ENCODE measurements around the gene PTK6.

PTK6 gene

DNA sequence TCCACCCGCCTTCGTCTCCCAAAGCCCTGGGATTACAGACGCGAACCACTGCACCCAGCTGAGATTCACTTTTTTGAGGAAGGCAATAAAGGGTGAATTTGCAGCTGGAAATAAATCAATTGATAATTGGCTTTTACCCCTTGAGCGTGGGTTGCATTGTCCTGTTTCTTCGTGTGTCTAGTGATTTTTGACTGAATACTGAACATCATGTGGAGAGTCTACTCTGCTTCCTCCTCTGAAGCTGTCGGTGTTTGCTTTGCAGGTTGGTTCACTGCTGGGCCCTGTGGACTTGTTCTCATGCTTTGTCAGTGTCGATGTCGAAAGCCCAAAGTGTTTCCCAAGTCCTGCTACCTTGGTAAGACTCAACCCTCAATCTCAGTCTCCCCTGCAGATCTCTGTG lies 32.5 kb downstream of the PTK6 start:
- no peak for DNase-seq

DNA sequence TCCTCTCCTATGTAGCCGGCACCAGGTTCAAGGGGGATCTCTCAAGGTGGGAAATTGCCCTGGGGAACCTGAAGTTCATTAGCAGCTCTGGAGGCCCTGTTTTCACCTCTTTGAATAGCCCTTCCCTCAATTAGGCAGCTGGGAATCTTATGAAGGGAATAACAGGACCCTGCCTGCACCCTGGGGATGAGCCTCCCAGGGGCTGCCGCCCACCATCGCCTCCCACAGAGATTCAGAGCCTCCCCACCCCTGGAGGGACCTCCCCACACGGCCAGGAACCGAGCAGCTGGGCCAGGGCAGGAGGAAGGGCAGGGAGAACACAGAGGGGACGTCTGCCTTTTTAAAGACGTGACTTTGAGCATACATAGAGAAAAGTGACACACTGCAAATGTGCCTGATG lies 33.7 kb downstream of the PTK6 start:
- no peak for DNase-seq

DNA sequence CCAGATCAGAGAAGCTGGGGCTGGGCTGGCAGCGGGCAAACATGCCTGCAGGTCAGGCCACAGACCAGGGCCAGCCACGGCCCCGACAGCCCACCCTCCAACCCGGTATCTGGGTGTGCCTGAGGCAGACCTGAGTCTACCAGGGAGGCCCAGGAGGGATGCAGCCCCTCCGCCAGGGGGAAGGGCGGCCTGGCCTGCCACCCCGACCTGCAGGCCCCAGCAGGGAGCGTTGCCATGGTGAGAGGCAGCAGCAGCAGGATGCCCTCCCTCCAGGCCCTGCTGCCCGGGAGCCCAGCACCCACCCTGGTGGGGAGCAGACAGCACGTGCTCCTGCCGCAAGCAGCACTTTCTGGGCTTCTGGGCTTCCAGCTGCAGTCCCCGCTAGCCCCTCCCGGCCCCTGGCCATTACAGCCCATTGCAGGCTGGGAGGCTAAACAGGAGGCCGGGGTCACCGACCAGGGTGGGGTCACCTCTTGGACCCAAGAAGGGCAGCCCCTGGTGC lies 34.5 kb downstream of the PTK6 start:
- no peak for DNase-seq

GRCh38 chr20:63501818-63502670 lies 35.1 kb downstream of the PTK6 start:
- no peak for DNase-seq

DNA sequence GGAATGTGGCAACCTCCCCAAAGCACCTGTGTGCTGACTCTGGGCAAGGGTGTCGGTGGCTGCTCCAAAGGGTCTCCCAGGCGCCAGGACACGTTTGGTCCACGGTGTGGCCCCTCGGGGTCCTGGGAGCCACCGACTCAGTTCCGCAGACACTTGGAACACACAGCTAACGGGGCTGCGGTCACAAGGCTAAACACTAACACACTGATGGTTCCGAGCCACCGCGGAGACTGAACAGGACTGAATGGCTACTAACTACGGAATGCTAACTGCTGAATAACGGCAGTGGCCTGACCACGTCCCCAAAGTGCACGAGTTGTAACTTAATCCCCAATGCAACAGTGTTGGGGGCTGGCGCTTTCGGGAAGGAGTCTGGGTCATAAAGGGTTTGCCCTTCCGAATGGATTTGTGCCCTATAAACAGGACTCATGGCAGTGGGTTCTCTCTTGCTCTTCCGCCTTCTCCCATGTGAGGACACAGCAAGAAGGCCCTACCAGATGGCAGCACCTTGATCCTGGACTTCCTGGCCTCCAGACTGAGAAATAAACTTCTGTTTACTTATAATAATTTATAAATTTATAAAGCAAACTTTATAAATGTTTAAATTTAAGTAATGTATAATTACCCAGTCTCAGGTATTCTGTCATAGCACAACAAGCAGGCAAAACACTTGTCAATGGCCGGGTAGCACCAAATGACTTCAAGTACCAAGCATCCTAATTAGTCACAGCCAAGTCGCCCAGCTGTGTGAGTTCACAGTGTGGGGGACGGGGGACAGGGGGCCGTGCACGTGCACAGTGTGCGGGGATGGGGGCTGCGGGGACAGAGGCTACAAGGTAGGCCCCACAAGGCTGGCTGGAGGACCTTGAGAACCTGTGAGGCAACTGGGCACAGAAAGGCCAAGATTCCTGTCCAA lies 36.0 kb downstream of the PTK6 start:
- DNase-seq: no peak

GRCh38 chr20:63500151-63500901 lies 36.9 kb downstream of the PTK6 start:
- DNase-seq: no peak

GRCh38 chr20:63499338-63499969 lies 37.7 kb downstream of the PTK6 start:
- no peak for DNase-seq

DNA sequence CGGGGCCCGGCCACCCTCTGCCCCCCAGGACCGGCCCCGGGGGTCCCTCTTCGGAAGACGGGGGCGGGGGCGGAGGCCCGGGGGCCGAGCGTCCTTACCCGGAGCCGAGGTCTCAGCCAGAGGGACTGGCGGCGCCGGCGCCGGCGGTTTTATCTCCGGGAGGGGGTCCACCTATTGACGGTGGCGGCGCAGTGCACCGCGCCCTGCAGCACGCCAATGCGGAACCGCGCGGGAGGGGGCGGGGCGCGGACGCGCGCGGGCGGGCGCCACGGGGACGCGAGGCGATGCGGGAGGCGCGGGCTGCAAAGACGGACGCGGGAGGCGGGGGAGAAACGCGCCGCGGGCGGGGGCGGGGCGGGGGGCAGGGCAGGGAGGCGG lies 38.2 kb downstream of the PTK6 start, which contains the start of gene EEF1A2:
TSS of gene EEF1A2 (minus strand) at position 124 of the 378 bp plus-strand sequence. CDS start 1,320 bp downstream, outside the sequence.
- DNase-seq: no peak

DNA sequence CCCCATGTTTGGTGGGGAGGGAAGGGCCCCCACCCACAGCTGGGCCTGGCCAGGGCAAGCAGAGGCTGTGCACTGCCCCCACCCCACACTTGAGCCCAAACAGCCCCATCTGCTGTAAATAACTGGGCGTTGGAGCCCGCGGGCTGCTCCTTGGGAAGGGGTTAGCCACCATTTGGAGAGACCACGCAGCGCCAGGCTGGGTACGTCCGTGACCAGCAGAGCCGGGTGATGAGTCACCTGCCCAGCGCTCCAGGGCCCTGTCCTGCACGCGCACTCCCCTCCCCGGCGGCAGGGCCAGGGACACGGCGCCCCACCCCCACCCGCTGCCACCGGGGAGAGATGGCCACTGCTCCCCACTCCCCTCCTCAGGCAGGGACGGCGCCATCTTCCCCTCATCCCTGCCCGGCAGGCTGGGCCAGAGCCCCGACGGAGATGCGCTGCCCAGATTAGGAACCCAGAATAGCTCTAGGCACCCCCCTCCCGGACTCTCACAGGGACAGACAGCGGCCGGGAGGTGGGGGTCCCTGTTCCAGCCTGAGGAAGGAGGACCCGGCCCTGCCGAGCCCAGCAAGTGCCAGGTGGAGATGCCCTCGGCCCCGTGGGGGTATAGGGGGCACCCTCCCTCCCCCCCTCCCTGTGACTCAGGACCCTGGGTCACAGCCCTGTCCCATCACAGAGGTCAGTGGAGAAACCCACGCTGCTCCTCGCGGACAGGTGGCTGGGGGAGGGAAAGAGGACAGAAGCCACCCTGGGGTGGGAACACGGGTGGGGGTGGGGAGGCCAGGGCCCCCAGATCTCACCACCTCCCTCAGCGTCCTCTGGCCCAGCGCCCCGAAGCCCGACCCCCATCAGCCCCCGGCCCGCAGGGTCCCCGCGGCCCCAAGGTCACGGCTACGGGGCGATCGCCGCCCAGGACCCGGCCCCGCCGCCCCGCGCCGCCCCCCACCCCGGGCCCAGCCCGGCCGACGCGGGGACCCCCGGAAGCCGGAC lies 38.9 kb downstream of the PTK6 start:
- no peak for DNase-seq

DNA sequence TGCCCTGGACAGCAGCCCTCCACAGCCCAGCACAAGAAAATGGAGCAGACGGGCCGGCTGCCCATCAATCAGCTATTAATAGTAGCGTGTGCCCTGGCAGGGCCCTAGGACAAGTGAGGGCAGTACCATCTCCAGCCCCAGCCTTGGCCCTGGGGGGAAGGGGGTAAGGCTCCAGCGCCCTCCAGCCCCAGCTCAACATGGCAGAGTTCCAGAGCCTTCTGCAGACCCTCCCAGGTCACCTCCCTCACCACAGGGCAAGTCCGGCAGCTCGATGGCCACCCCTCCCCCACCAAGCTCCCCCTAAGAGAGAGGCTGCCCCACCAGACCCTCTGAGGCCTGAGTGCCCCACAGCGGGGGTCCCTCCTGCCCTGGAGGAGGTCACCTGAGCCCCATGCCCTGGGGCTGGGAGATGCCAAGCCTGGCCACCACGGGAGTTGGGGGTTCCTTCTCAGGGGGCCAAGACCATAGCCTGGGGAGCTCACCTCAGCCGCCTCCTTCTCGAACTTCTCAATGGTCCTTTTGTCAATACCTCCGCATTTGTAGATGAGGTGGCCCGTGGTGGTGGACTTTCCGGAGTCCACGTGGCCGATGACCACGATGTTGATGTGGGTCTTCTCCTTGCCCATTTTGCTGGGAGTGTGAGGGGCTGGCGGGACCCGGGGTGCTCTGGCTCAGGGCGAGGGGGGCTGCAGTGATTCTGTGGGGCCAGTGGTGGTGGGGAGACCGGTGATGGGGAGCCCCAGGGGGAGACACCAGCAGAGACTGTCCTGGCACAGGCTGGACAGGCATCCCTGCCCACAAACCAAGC lies 39.8 kb downstream of the PTK6 start:
- no peak for DNase-seq

DNA sequence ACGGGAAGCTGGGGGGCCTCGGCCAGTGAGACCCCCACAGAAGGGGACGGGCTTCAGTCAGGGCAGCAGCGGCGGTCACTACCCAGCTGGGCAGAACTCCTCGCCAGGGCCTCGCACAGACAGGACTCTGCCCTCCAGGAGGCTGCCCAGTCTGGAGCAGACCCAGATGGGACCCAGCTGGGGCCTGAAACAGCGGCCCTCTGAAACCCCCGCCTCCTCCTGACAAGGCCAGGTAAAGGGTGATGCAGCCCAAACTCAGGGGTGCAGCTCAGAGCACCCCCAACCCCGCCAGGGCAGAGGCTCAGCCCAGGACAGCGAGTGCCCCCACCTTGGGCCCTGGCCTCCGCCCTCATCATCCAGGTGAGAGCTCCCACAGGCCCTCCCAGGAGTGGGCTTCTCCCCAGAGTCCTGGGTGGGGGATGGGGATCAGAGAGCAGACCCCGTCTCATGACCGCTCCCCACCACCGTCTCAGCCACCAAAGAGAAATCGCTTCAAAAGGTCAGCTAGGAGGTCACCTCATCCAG lies 40.5 kb downstream of the PTK6 start:
- no peak for DNase-seq

DNA sequence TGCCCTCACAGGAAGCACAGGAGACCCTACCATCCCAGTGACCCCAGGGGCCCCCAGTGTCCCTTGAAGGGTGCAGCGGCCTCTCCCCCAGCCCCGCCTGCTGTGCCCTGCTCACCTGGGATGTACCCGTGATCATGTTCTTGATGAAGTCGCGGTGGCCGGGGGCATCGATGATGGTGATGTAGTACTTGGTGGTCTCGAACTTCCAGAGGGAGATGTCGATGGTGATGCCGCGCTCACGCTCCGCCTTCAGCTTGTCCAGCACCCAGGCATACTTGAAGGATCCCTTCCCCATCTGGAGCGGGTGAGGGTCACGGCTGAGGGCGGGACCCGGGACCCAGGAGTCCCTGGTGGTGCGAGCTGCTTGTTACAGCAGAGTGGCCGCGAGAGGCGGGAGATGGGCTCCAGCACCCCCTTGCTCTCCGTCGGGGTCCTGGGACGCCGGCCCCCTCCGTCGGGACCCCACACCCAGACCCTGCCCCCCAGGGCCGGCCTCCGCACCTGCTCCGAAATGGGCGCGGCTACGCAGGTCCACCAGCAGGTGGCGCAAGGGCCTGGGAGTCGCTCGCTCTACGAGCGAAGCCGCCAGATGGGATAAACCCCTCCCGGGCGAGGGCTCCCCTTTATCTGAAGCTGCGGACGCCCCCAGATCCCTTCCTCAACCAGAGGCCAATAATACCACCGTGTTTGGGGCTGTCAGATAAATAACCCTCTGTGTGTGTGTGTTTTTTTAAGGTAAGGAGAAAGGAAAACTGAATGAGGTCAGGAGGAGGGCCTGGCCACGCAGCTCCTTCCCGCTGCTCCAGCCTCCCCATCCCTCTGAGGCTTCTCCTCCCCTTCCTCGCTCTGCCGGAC lies 41.2 kb downstream of the PTK6 start:
- DNase-seq: peak; percentile 91

- DNase-seq: no peak
These were observed 41.9 kb downstream of the PTK6 start for GRCh38 chr20:63495167-63495720.

GRCh38 chr20:63494420-63495166 lies 42.6 kb downstream of the PTK6 start:
- no peak for DNase-seq

GRCh38 chr20:63494084-63494419 lies 43.1 kb downstream of the PTK6 start:
- no peak for DNase-seq

- DNase-seq: no peak
These were observed 43.6 kb downstream of the PTK6 start for GRCh38 chr20:63493563-63494020.

DNA sequence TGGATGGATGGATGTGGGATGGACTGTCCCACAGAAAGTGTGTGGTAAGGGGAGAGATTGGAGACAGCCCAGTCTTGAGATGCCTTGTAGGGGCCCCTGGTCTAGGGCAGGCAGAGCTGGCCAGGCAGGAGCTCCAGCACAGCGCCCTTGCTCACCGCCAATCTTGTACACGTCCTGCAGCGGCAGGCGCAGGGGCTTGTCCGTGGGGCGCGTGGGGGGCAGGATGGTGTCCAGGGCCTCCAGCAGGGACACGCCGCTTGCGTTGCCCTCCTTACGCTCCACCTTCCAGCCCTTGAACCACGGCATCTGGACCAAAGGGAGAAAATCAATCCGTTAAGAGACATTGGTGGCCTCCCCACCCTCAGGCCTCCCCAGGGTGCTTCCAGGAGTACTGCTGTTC lies 44.2 kb downstream of the PTK6 start:
- no peak for DNase-seq

DNA sequence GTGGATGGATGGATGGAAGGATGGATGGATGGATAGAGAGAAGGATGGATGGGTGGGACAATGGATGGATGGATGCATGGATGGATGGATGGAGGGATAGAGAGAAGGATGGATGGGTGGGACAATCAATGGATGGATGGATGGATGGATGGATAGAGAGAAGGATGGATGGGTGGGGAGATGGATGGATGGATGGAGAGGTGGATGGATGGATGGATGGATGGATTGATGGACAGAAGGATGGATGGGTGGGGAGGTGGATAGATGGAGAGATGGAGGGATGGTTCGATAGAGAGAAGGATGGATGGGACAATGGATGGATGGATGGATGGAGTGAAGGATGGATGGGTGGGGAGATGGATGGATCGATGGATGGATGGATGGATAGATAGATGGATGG lies 44.7 kb downstream of the PTK6 start:
- DNase-seq: no peak

Data from activated CD8-positive, alpha-beta memory T cell treated with anti-CD3 and anti-CD28 coated beads for 24 hours (primary cell).